Panc1 (cell line): ENCODE results near the gene AGBL4. TPM values are rescaled to one million over a fixed set of nuclear protein-coding genes. Genes with fewer than 3 reads are reported as not detected.

Experiments used
- ATAC-seq: fragments of 200-7000 bp; cut with Tn5 transposase; 2 replicates; pipeline ENCODE4 v1.9.1; 2020; ENCODE audit warnings: mild to moderate bottlenecking, moderate library complexity
- BruUV-seq: library from RNA; stranded (reverse); fragments of 400-500 nt; replicated peaks from 2 replicates; lab custom pipeline; 2021; lab: Mats Ljungman, UMichigan
- CTCF ChIA-PET: fragments of 300-600 bp; sonication (Branson Sonifier 250); formaldehyde crosslinking; loops from one replicate; lab custom pipeline; 2022; ENCODE audit warnings: antibody characterized with exemption; lab: Charles Lee
- POLR2A ChIA-PET: fragments of 300-600 bp; sonication (Branson Sonifier 250); formaldehyde crosslinking; loops from one replicate; lab custom pipeline; 2022; ENCODE audit warnings: antibody characterized with exemption; lab: Charles Lee
- DNase-seq: peaks from one replicate; pipeline ENCODE4 v3.0.0-alpha.2; 2010; ENCODE audit warnings: low read depth, low spot score
- H3K27ac ChIP-seq: 2 replicates; pipeline ENCODE4 v1.5.1; 2011; ENCODE audit warnings: mild to moderate bottlenecking, low read length, inconsistent platforms
- H3K27me3 ChIP-seq: fragments of 200-500 bp; sonication (Bioruptor generic); 2 replicates; pipeline ENCODE4 v1.6.0; 2014; ENCODE audit warnings: low read length, inconsistent platforms; ENCODE audit not compliant: control insufficient read depth, insufficient read depth
- H3K36me3 ChIP-seq: fragments of 200-500 bp; sonication (Bioruptor generic); 2 replicates; pipeline ENCODE4 v1.5.1; 2014; ENCODE audit warnings: inconsistent platforms, mild to moderate bottlenecking, low read length, moderate library complexity; ENCODE audit not compliant: control insufficient read depth, insufficient read depth
- H3K4me1 ChIP-seq: 2 replicates; pipeline ENCODE4 v1.5.1; 2011; ENCODE audit warnings: inconsistent platforms, mild to moderate bottlenecking, low read length, moderate library complexity; ENCODE audit not compliant: control insufficient read depth, insufficient read depth
- H3K4me3 ChIP-seq, 2 experiments: 2 replicates each; pipeline ENCODE4 v1.5.1; 2011 to 2012; ENCODE audit warnings: low read depth in 2 of 2, low read length in 2 of 2, mild to moderate bottlenecking in 2 of 2, inconsistent platforms in 1 of 2, moderate library complexity in 1 of 2
- H3K9me3 ChIP-seq: fragments of 200-500 bp; sonication (Bioruptor generic); 2 replicates; pipeline ENCODE4 v1.5.1; 2014; ENCODE audit warnings: low read depth, mild to moderate bottlenecking, inconsistent platforms, low read length, moderate library complexity; ENCODE audit not compliant: control insufficient read depth, insufficient read depth
- POLR2AphosphoS5 ChIP-seq: IDR thresholded peaks from 2 replicates; pipeline ENCODE4 v1.6.1; 2012; ENCODE audit warnings: mild to moderate bottlenecking, low read depth, low read length, moderate library complexity
- SIN3A ChIP-seq: IDR thresholded peaks from 2 replicates; pipeline ENCODE4 v1.6.1; 2012; ENCODE audit warnings: low read depth, mild to moderate bottlenecking, low read length, moderate library complexity, borderline replicate concordance; ENCODE audit not compliant: insufficient read depth
- TCF7L2 ChIP-seq: IDR thresholded peaks from 2 replicates; pipeline ENCODE4 v1.6.1; 2011; ENCODE audit warnings: mild to moderate bottlenecking, low read depth, low read length, inconsistent platforms
- in situ Hi-C: cut with HindIII; loops from 2 replicates; pipeline ENCODE4 v1.10.0; 2016; ENCODE audit warnings: low sequenced_read_pairs, low pct_unique_long_range_greater_than_20kb
- intact Hi-C: fragments of 100-400 bp; cut with micrococcal nuclease; formaldehyde crosslinking; loops from one replicate; pipeline ENCODE4 v1.10.0; 2022; ENCODE audit not compliant: unreplicated experiment
- total RNA-seq: library from RNA; stranded (reverse); gene quantifications from one replicate; pipeline ENCODE4 v1.2.1, GENCODE V29; 2021; ENCODE audit not compliant: unreplicated experiment
- TF ChIP-seq, protein P1 (sequence below), 2 experiments: IDR thresholded peaks; 2 replicates each; pipeline ENCODE4 v1.6.1; 2011 to 2012; ENCODE audit warnings: low read depth in 2 of 2, control low read depth in 1 of 2, low read length in 1 of 2, mild to moderate bottlenecking in 1 of 2, moderate library complexity in 1 of 2; ENCODE audit not compliant: insufficient read depth in 1 of 2
- TF ChIP-seq, protein P2 (sequence below): fragments of 450-650 bp; IDR thresholded peaks from 2 replicates; pipeline ENCODE4 v1.5.1; 2017; ENCODE audit warnings: mild to moderate bottlenecking

AGBL4 gene
- total RNA-seq, 1 experiment from 2014 or later, result not detected

DNA sequence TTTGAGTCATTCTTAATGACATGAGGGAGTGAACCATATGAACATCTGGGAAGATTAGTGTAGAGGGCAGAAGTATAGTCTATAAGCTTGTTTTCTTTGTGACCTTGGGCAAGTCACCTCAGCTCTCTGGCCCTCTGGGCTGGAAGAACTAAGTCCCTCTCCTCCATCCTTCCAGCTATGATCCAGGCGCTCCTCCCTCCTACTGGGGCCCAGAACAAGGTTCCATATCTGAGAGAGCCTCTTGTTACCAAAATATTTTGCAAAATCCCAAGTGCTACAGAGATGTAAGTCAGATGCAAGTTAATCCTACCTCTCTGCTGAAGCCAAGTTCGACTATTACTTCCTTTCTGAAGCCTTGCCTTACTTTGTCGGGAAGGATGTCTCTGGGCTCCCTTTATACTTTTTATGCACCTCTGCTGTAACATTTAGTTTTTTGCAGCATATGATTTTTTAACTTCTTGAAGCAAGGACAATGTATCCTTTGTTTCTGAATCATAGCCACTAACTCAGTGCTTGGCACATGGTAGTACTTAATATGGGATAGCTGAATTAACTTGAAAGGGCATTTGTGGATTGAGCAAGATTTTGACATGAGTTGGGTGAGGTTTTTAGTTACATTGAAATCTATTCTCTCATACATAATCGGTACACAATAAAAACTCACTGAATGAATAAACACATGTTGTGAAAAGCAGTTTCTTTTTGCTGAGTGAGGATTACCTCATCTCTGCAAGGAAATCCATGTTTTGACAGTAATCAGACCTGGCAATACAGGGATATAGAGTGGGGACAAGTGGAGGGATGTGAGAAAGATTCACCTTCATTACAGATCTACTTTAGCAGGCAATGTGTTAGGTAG lies 1192.4 kb downstream of the AGBL4 start:
- DNase-seq, result no peak
- Histone ChIP-seq H3K27ac (no peak overlapping the region), H3K27me3 (no peaks in the 10 kb centered on the region; the same call in 1 of the 2 replicates), H3K4me1 (no peaks in the 10 kb centered on the region), H3K4me3 (no peak overlapping the region), H3K9me3 (no peaks in the 10 kb centered on the region), H3K36me3 (no peaks in the 10 kb centered on the region)
- TF ChIP-seq POLR2AphosphoS5, result no peak
- TF ChIP-seq, protein P1, sequence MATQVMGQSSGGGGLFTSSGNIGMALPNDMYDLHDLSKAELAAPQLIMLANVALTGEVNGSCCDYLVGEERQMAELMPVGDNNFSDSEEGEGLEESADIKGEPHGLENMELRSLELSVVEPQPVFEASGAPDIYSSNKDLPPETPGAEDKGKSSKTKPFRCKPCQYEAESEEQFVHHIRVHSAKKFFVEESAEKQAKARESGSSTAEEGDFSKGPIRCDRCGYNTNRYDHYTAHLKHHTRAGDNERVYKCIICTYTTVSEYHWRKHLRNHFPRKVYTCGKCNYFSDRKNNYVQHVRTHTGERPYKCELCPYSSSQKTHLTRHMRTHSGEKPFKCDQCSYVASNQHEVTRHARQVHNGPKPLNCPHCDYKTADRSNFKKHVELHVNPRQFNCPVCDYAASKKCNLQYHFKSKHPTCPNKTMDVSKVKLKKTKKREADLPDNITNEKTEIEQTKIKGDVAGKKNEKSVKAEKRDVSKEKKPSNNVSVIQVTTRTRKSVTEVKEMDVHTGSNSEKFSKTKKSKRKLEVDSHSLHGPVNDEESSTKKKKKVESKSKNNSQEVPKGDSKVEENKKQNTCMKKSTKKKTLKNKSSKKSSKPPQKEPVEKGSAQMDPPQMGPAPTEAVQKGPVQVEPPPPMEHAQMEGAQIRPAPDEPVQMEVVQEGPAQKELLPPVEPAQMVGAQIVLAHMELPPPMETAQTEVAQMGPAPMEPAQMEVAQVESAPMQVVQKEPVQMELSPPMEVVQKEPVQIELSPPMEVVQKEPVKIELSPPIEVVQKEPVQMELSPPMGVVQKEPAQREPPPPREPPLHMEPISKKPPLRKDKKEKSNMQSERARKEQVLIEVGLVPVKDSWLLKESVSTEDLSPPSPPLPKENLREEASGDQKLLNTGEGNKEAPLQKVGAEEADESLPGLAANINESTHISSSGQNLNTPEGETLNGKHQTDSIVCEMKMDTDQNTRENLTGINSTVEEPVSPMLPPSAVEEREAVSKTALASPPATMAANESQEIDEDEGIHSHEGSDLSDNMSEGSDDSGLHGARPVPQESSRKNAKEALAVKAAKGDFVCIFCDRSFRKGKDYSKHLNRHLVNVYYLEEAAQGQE (IDR thresholded peaks at IDR 0.05; ENCODE audit: insufficient read depth in 1 of 2, low read depth in 2 of 2, low read length in 1 of 2), result no peak
- TF ChIP-seq TCF7L2, result no peak
- TF ChIP-seq, protein P2, sequence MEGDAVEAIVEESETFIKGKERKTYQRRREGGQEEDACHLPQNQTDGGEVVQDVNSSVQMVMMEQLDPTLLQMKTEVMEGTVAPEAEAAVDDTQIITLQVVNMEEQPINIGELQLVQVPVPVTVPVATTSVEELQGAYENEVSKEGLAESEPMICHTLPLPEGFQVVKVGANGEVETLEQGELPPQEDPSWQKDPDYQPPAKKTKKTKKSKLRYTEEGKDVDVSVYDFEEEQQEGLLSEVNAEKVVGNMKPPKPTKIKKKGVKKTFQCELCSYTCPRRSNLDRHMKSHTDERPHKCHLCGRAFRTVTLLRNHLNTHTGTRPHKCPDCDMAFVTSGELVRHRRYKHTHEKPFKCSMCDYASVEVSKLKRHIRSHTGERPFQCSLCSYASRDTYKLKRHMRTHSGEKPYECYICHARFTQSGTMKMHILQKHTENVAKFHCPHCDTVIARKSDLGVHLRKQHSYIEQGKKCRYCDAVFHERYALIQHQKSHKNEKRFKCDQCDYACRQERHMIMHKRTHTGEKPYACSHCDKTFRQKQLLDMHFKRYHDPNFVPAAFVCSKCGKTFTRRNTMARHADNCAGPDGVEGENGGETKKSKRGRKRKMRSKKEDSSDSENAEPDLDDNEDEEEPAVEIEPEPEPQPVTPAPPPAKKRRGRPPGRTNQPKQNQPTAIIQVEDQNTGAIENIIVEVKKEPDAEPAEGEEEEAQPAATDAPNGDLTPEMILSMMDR, result no peak
- no peak for TF ChIP-seq SIN3A
- CTCF ChIA-PET, result no interaction called here
- no peak for ATAC-seq
- in situ Hi-C loops (no loop called here), intact Hi-C loops (no loop called here)
- BruUV-seq, result no TSS peak
- POLR2A ChIA-PET, result no interaction called here

DNA sequence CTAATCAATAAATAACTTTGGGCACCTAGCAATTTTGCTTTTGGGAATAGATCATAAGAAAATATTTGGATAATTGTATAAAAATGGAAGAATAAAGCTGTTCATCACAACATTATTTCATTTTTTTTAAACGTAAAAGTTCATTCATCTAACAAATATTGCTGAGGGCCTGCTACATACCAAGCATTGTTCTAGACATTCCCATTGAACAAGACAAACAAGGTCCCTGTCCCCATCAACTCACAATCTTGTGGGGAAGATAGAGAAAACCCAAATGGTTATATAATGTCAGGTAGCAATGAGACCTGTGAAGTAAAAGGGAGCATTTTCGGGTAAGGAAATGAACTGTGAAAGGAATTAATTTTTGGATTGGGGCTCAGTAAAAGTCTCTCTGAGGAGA lies 1193.0 kb downstream of the AGBL4 start:
- no peak overlapping the region for H3K4me3 ChIP-seq
- ATAC-seq (no peak), DNase-seq (no peak)
- intact Hi-C loops, result no loop called here
- H3K36me3 ChIP-seq, result no peaks in the 10 kb centered on the region
- BruUV-seq, result no TSS peak
- H3K9me3 ChIP-seq, result no peaks in the 10 kb centered on the region
- H3K27me3 ChIP-seq, result no peaks in the 10 kb centered on the region; the same call in 1 of the 2 replicates
- H3K27ac ChIP-seq, result no peak overlapping the region
- H3K4me1 ChIP-seq, result no peaks in the 10 kb centered on the region
- POLR2A ChIA-PET, result no interaction called here
- CTCF ChIA-PET, result no interaction called here
- in situ Hi-C loops, result no loop called here
- TF ChIP-seq, protein P1 (IDR thresholded peaks at IDR 0.05; ENCODE audit: insufficient read depth in 1 of 2, low read depth in 2 of 2, low read length in 1 of 2), result no peak
- no peak for TF ChIP-seq POLR2AphosphoS5
- TF ChIP-seq SIN3A, result no peak
- TF ChIP-seq, protein P2, result no peak
- no peak for TF ChIP-seq TCF7L2
